Peyer's patch (tissue), 4 donors: ENCODE data around the gene KRTAP5-3.

Source experiments
- CTCF ChIP-seq, 6 experiments: fragments of 450-650 bp in 4 of 6; fragments of 200-600 bp in 2 of 6; sonication (generic) in 1 of 6; IDR thresholded peaks; one replicate each; pipeline ENCODE4 v1.5.1; 2017 to 2019; ENCODE audit warnings: antibody characterized with exemption in 6 of 6, mild to moderate bottlenecking in 3 of 6, moderate library complexity in 1 of 6
- POLR2A ChIP-seq, 2 donors: fragments of 450-650 bp; IDR thresholded peaks; one replicate each; pipeline ENCODE4 v1.5.1; 2017; ENCODE audit warnings: antibody characterized with exemption in 2 of 2, mild to moderate bottlenecking in 2 of 2, moderate library complexity in 2 of 2

- TF ChIP-seq CTCF (IDR thresholded peaks at IDR 0.05): no peak
- TF ChIP-seq POLR2A (IDR thresholded peaks at IDR 0.05): no peak
Observed at GRCh38 chr11:1560649-1561251, 47.5 kb downstream of the KRTAP5-3 start.
